Neuronal stem cell (in vitro differentiated cells): Measurements from ENCODE around the gene BPIFB1.
A peak's percentile ranks its signal among the peaks of the same experiment; 100 is the strongest.

Source experiments
- DNase-seq: peaks from one replicate; pipeline ENCODE4 v3.0.0-alpha.2; 2013; ENCODE audit warnings: low spot score
- H2AFZ ChIP-seq: one replicate; pipeline ENCODE4 v1.6.1; 2013; ENCODE audit warnings: mild to moderate bottlenecking, low read length, inconsistent platforms
- H2AK5ac ChIP-seq: 2 replicates; pipeline ENCODE4 v1.6.1; 2013; ENCODE audit warnings: low read depth, mild to moderate bottlenecking, inconsistent platforms, low read length, moderate library complexity, mixed read lengths
- H2BK120ac ChIP-seq: 2 replicates; pipeline ENCODE4 v1.6.1; 2013; ENCODE audit warnings: low read depth, mild to moderate bottlenecking, inconsistent platforms, low read length, moderate library complexity, mixed read lengths
- H2BK12ac ChIP-seq: one replicate; pipeline ENCODE4 v1.6.1; 2013; ENCODE audit warnings: low read length, inconsistent platforms
- H2BK15ac ChIP-seq: 2 replicates; pipeline ENCODE4 v1.6.1; 2013; ENCODE audit warnings: mild to moderate bottlenecking, low read length, inconsistent platforms, mixed read lengths
- H2BK5ac ChIP-seq: one replicate; pipeline ENCODE4 v1.6.1; 2013; ENCODE audit warnings: inconsistent platforms, mild to moderate bottlenecking, low read length, moderate library complexity
- H3K14ac ChIP-seq: one replicate; pipeline ENCODE4 v1.6.1; 2013; ENCODE audit warnings: low read length, inconsistent platforms
- H3K18ac ChIP-seq: 2 replicates; pipeline ENCODE4 v1.6.1; 2013; ENCODE audit warnings: low read length, inconsistent platforms
- H3K23ac ChIP-seq: 2 replicates; pipeline ENCODE4 v1.6.1; 2013; ENCODE audit warnings: low read depth, mild to moderate bottlenecking, mixed read lengths, low read length, inconsistent platforms; ENCODE audit not compliant: poor library complexity
- H3K27ac ChIP-seq: replicated peaks from 3 replicates; pipeline ENCODE4 v1.5.1; 2013; ENCODE audit warnings: low read length, inconsistent platforms
- H3K27me3 ChIP-seq, 3 experiments: 2 replicates each; pipeline ENCODE4 v1.6.1; 2013; ENCODE audit warnings: low read length in 3 of 3, mild to moderate bottlenecking in 2 of 3, inconsistent platforms in 1 of 3, low read depth in 1 of 3, mixed read lengths in 1 of 3, moderate library complexity in 1 of 3; ENCODE audit not compliant: control insufficient read depth in 3 of 3, insufficient read depth in 3 of 3
- H3K36me3 ChIP-seq, 2 donors: replicated peaks in 1 of 2; 2 replicates each; pipeline ENCODE4 v1.6.1; 2013; ENCODE audit warnings: low read length in 2 of 2; ENCODE audit not compliant: control insufficient read depth in 2 of 2, insufficient read depth in 2 of 2
- H3K4ac ChIP-seq: 2 replicates; pipeline ENCODE4 v1.6.1; 2013; ENCODE audit warnings: inconsistent platforms, mild to moderate bottlenecking, low read length, moderate library complexity
- H3K4me1 ChIP-seq, 2 donors: 1 replicate in 1 of 2; 2 replicates in 1 of 2; pipeline ENCODE4 v1.6.1; 2013; ENCODE audit warnings: low read length in 2 of 2, low read depth in 1 of 2; ENCODE audit not compliant: control insufficient read depth in 2 of 2, insufficient read depth in 1 of 2
- H3K4me2 ChIP-seq: one replicate; pipeline ENCODE4 v1.6.1; 2013; ENCODE audit warnings: mild to moderate bottlenecking, low read length, inconsistent platforms; ENCODE audit not compliant: insufficient read depth, poor library complexity, severe bottlenecking
- H3K4me3 ChIP-seq, 2 donors: 2 replicates each; pipeline ENCODE4 v1.5.1; 2013; ENCODE audit warnings: low read length in 2 of 2, mild to moderate bottlenecking in 2 of 2, inconsistent platforms in 1 of 2, moderate library complexity in 1 of 2
- H3K79me1 ChIP-seq: one replicate; pipeline ENCODE4 v1.6.1; 2013; ENCODE audit warnings: low read depth, mild to moderate bottlenecking, inconsistent platforms, low read length, moderate library complexity
- H3K9ac ChIP-seq: one replicate; pipeline ENCODE4 v1.6.1; 2013; ENCODE audit warnings: mild to moderate bottlenecking, low read depth, low read length, inconsistent platforms; ENCODE audit not compliant: poor library complexity
- H3K9me3 ChIP-seq, 2 donors: replicated peaks in 1 of 2; 2 replicates each; pipeline versions ENCODE3 to v1.6.1; 2013; ENCODE audit warnings: low read length in 2 of 2, mild to moderate bottlenecking in 2 of 2, inconsistent platforms in 1 of 2, low read depth in 1 of 2, mixed read lengths in 1 of 2, moderate library complexity in 1 of 2; ENCODE audit not compliant: control insufficient read depth in 2 of 2, insufficient read depth in 1 of 2
- H4K8ac ChIP-seq: one replicate; pipeline ENCODE4 v1.6.1; 2013; ENCODE audit warnings: low read depth, mild to moderate bottlenecking, inconsistent platforms, low read length, moderate library complexity
- H4K91ac ChIP-seq: one replicate; pipeline ENCODE4 v1.6.1; 2013; ENCODE audit warnings: low read length, low read depth, mild to moderate bottlenecking, inconsistent platforms; ENCODE audit not compliant: poor library complexity
- WGBS, 2 donors: extraction: QIAGEN DNeasy Blood & Tissue Kit; methylation state at CpG; one replicate each; pipeline ENCODE4 v1.1.7; 2013; ENCODE audit warnings: missing lambda C conversion rate in 2 of 2, mixed read lengths in 1 of 2; ENCODE audit not compliant: insufficient read length in 2 of 2, insufficient replicate concordance in 1 of 2; ENCODE audit errors: extremely low coverage in 2 of 2; 5-methylcytosine and 5-hydroxymethylcytosine counted together

The BPIFB1 gene

DNA sequence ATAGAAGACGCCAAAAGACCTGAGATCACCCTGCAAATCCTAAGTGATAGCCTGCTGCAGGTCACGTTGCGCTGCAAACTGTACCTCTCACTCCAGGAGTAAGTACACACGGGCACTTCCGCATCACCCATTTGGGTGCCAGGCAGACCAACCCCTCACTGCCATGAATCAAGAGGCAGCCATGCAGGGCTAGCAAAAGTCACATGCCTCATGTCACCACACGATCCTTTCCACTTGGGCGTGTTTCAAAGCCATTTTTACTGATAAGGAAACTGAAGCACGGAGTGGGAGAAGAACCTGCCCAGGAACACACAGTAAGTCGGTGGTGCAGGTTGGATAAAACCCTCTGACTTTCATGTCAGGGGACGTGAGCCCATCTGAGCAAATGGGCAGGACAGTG is 37.0 kb downstream of the BPIFB1 start:
- H2BK12ac ChIP-seq: no peak overlapping the region
- WGBS, 2 donors: no CpG with 5 or more reads among the region's 10 CpGs
- H3K79me1 ChIP-seq: peaks cover 4% of the 10 kb centered on the region
- H2AFZ ChIP-seq: no peak overlapping the region
- no peak overlapping the region for H4K8ac ChIP-seq
- no peak overlapping the region for H3K27ac ChIP-seq
- no peak overlapping the region for H2BK15ac ChIP-seq
- peaks cover 0 to 3% of the 10 kb centered on the region in 2 donors for H3K4me1 ChIP-seq
- no peaks in the 10 kb centered on the region for H3K36me3 ChIP-seq
- no peak overlapping the region for H4K91ac ChIP-seq
- H3K14ac ChIP-seq: no peak overlapping the region
- peak overlapping the region; percentile 47 for H2BK120ac ChIP-seq
- H3K27me3 ChIP-seq: peaks cover 0 to 49% (median 1%) of the 10 kb centered on the region in 3 experiments
- no peak overlapping the region for H3K9ac ChIP-seq
- peak overlapping the region; percentile 17 for H3K23ac ChIP-seq
- H2AK5ac ChIP-seq: no peak overlapping the region
- H3K4me2 ChIP-seq: no peak overlapping the region
- no peak for DNase-seq
- H3K4me3 ChIP-seq: peak overlapping the region in 1 of 2 donors; percentile 56
- peaks cover 0 to 2% of the 10 kb centered on the region in 2 donors for H3K9me3 ChIP-seq
- no peak overlapping the region for H2BK5ac ChIP-seq
- H3K18ac ChIP-seq: no peak overlapping the region
- H3K4ac ChIP-seq: no peak overlapping the region

DNA sequence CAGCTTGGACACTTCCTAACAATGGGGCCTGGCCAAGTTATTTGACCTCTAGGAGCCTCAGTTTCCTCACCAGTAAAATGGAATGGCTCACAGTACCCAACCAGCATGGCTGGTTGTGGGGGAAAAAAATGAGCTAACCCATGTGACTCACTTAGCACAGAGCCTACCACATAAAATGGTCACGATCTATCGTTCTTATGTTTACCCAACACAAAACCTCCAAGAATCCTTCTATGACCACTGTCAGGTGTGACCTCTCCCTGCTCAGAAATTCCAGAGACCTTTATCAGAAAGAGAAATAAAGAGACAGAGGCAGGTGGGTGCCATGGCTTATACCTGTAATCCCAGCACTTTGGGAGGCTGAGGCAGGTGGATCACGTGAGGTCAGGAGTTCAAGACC is 39.4 kb downstream of the BPIFB1 start:
- no peak for DNase-seq
- Histone ChIP-seq H3K9ac (no peak overlapping the region), H4K91ac (no peak overlapping the region), H2AFZ (no peak overlapping the region), H2AK5ac (no peak overlapping the region), H2BK120ac (no peak overlapping the region), H3K4me2 (no peak overlapping the region), H4K8ac (no peak overlapping the region), H2BK12ac (no peak overlapping the region), H2BK15ac (no peak overlapping the region), H3K23ac (no peak overlapping the region), H3K36me3 (no peaks in the 10 kb centered on the region), H2BK5ac (no peak overlapping the region), H3K79me1 (no peaks in the 10 kb centered on the region), H3K4me3 (no peak overlapping the region), H3K9me3 (no peaks in the 10 kb centered on the region), H3K18ac (no peak overlapping the region), H3K27ac (no peak overlapping the region), H3K14ac (no peak overlapping the region), H3K4ac (no peak overlapping the region), H3K4me1 (peaks cover 0 to 3% of the 10 kb centered on the region in 2 donors), H3K27me3 (peaks cover 0 to 36% (median 0%) of the 10 kb centered on the region in 3 experiments)
- no CpG with 5 or more reads among the region's 3 CpGs for WGBS, 2 donors

DNA sequence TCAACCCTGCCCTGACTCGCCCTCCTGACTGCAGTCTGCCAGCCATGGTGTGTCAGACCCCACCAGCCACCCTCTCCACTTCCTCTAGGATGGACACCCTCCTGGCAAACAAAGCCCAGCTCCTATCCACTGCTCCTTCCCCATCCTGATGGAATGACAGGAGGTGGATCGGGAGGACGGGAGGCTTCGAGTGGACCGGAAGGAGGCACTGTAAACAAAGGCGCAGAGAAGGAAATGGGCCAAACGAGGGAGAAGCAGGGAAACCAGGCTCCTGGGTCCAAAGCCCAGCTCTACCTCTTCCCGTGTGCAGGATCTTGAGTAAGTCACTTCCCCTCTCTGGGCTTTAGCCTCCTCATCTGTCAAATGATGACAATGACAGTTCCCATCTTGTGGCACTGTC is 40.2 kb downstream of the BPIFB1 start:
- H3K14ac ChIP-seq: no peak overlapping the region
- H3K36me3 ChIP-seq: no peaks in the 10 kb centered on the region
- peaks cover 0 to 30% (median 0%) of the 10 kb centered on the region in 3 experiments for H3K27me3 ChIP-seq
- no peak overlapping the region for H2BK120ac ChIP-seq
- H2BK5ac ChIP-seq: peak overlapping the region; percentile 88
- H4K91ac ChIP-seq: no peak overlapping the region
- peak overlapping the region; percentile 17 for H3K23ac ChIP-seq
- no peak overlapping the region for H2AFZ ChIP-seq
- no peak for DNase-seq
- H3K27ac ChIP-seq: no peak overlapping the region
- peak overlapping the region; percentile 48 for H4K8ac ChIP-seq
- H2BK12ac ChIP-seq: peak overlapping the region; percentile 69
- no peak overlapping the region for H3K4ac ChIP-seq
- no peaks in the 10 kb centered on the region for H3K9me3 ChIP-seq
- H3K4me3 ChIP-seq: no peak overlapping the region
- H2AK5ac ChIP-seq: peak overlapping the region; percentile 86
- H3K18ac ChIP-seq: peak overlapping the region; percentile 86
- H2BK15ac ChIP-seq: no peak overlapping the region
- H3K4me2 ChIP-seq: no peak overlapping the region
- peaks cover 0 to 2% of the 10 kb centered on the region in 2 donors for H3K4me1 ChIP-seq
- no peaks in the 10 kb centered on the region for H3K79me1 ChIP-seq
- WGBS, 2 donors: no CpG with 5 or more reads among the region's 8 CpGs
- H3K9ac ChIP-seq: no peak overlapping the region

DNA sequence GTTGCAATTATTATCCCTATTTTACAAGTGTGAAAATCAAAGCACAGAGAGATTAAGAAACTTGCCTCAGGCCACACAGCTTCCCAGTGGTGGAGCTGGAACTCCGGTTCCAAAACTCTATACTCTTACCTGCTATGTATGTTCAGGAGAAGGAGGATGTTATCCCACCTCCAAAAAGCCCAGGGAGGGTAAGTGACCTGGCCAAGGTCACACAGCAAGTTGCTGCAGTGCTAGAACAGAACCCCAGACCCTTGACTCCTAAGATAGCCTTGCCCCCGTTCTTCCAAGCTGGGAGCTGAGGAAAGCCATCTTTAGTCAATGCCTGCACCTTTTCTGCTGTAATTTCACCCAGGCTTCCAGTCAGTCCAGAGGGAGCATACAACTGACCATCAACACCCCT is 42.3 kb downstream of the BPIFB1 start:
- WGBS, 2 donors: no CpG with 5 or more reads among the region's 2 CpGs
- Histone ChIP-seq H3K27me3 (peaks cover 0 to 29% (median 0%) of the 10 kb centered on the region in 3 experiments), H4K91ac (no peak overlapping the region)

More for the DNA sequence above, 42.3 kb downstream of the BPIFB1 start:
- Histone ChIP-seq H3K9me3 (no peaks in the 10 kb centered on the region), H3K27ac (no peak overlapping the region), H3K9ac (no peak overlapping the region), H3K79me1 (no peaks in the 10 kb centered on the region), H3K4ac (no peak overlapping the region), H4K8ac (no peak overlapping the region), H2AFZ (no peak overlapping the region), H2BK5ac (no peak overlapping the region), H3K23ac (no peak overlapping the region), H2BK12ac (no peak overlapping the region), H2BK120ac (no peak overlapping the region), H3K14ac (no peak overlapping the region), H3K4me3 (no peak overlapping the region), H2BK15ac (no peak overlapping the region), H3K36me3 (no peaks in the 10 kb centered on the region), H2AK5ac (no peak overlapping the region), H3K18ac (no peak overlapping the region), H3K4me2 (no peak overlapping the region), H3K4me1 (peaks cover 0 to 11% of the 10 kb centered on the region in 2 donors)
- no peak for DNase-seq
